Psoas muscle (tissue), 8 donors: ENCODE data around the gene CLMN. TPM values are rescaled to one million over a fixed set of nuclear protein-coding genes. Genes with fewer than 3 reads are reported as not detected.
"Not testable (repeated sequence)": the region's sequence is repeated elsewhere in the genome, so short reads cannot be mapped to it uniquely, and the experiment has no call there.

Source experiments
- ATAC-seq, 4 donors: fragments of 200-7000 bp; cut with Tn5 transposase; one replicate each; pipeline ENCODE4 v1.9.1; 2020; ENCODE audit warnings: moderate library complexity in 3 of 4, mild to moderate bottlenecking in 2 of 4
- DNase-seq, 2 donors: peaks; one replicate each; pipeline ENCODE4 v3.0.0-alpha.2; 2020
- H3K27ac ChIP-seq: fragments of 200-600 bp; one replicate; pipeline ENCODE4 v1.8.0; 2022
- H3K27me3 ChIP-seq, 3 donors: fragments of 200-600 bp in 1 of 3; one replicate each; pipeline versions ENCODE4 v1.6.1 to v1.8.0; 2013 to 2022; ENCODE audit warnings: low read length in 2 of 3, mild to moderate bottlenecking in 2 of 3, moderate library complexity in 1 of 3; ENCODE audit not compliant: insufficient read depth in 3 of 3
- H3K36me3 ChIP-seq, 2 donors: fragments of 200-600 bp in 1 of 2; one replicate each; pipeline versions ENCODE4 v1.6.1 to v1.8.0; 2013 to 2022; ENCODE audit warnings: low read depth in 1 of 2, mild to moderate bottlenecking in 1 of 2, moderate library complexity in 1 of 2; ENCODE audit not compliant: insufficient read depth in 1 of 2
- H3K4me1 ChIP-seq: fragments of 200-600 bp; one replicate; pipeline ENCODE4 v1.8.0; 2022
- H3K4me3 ChIP-seq: fragments of 200-600 bp; one replicate; pipeline ENCODE4 v1.8.0; 2022; ENCODE audit warnings: mild to moderate bottlenecking
- H3K9me3 ChIP-seq: fragments of 200-600 bp; one replicate; pipeline ENCODE4 v1.8.0; 2022
- WGBS, 3 donors: extraction: QIAGEN DNeasy Blood & Tissue Kit; methylation state at CpG; one replicate each; pipeline versions ENCODE4 v1.1.6 to v1.1.7; 2013; 5-methylcytosine and 5-hydroxymethylcytosine counted together
- intact Hi-C, 2 donors: fragments of 100-400 bp; cut with DNase I; formaldehyde crosslinking; loops; one replicate each; pipeline versions ENCODE4 v1.11.0 to v1.14.2; 2022
- polyA plus RNA-seq, 3 donors: library from polyadenylated mRNA; stranded (reverse); fragments of 200-250 nt; gene quantifications; one replicate each; pipeline ENCODE4 v1.2.3, GENCODE V29; 2013
- total RNA-seq, 4 donors: library from RNA; stranded (reverse); fragmentation: NEBNext Ultra II Directional in 2 of 4; extraction: Animal tissue kit (Norgen Biotek cat#: 25700) in 2 of 4; gene quantifications; one replicate each; pipeline versions ENCODE4 v1.2.1 to v1.2.4, GENCODE V29; 2021 to 2023
- TF ChIP-seq, protein P1 (sequence below): fragments of 200-600 bp; IDR thresholded peaks from one replicate; pipeline ENCODE4 v1.8.0; 2022; ENCODE audit warnings: antibody characterized with exemption
- donor health status: healthy with polysubstance abuse.
- donor health status: DM: no; HTN: no; CAD: no; lungs with moderate emphysema.
- donor health status: Bipolar disorder and iron deficiency.
- donor health status: healthy.
- donor health status: DM: yes; HTN: yes; CAD: no.
- donor health status: DM: no; HTN: no; CAD: no.
- donor health status: DM: no; HTN: no; CAD: no.
- donor health status: DM: yes; HTN: yes; CAD: no.

The CLMN gene
- total and polyA plus RNA-seq, 7 donors, result 1.7 to 9.6 (median 3.9) TPM

DNA sequence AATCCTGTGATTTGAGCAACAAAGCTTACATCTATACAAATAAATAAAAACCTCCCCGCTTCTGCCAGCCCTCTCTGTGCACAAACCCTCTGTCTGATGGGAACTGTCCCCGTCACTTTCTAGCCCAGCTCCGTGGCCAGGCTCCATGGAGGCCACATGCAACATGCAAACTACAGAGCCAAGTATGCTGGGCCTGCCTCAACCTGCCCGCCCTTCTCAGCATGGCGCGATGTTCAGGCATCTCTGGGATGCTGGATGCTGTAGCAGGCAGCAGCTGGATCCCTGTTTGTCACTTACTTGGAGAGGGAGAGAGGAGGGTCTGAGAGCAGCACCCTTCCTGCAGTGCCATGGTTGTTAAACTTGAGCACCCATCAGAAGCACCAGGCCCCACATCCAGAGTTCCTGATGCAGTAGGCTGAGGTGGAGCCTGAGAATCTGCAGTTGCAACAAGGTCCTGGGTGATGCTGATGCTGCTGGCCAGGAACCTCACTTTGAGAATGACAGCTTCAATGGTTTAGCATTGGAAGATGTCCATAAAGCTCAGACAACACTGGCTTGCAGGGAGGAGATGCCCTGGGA, 32.4 kb downstream of the CLMN start:
- Histone ChIP-seq H3K4me3 (no peak overlapping the region), H3K36me3 (no peaks in the 10 kb centered on the region), H3K27ac (no peak overlapping the region), H3K27me3 (no peaks in the 10 kb centered on the region), H3K4me1 (peaks cover 23% of the 10 kb centered on the region), H3K9me3 (no peaks in the 10 kb centered on the region)
- ATAC-seq (no peak), DNase-seq (no peak)
- TF ChIP-seq, protein P1, sequence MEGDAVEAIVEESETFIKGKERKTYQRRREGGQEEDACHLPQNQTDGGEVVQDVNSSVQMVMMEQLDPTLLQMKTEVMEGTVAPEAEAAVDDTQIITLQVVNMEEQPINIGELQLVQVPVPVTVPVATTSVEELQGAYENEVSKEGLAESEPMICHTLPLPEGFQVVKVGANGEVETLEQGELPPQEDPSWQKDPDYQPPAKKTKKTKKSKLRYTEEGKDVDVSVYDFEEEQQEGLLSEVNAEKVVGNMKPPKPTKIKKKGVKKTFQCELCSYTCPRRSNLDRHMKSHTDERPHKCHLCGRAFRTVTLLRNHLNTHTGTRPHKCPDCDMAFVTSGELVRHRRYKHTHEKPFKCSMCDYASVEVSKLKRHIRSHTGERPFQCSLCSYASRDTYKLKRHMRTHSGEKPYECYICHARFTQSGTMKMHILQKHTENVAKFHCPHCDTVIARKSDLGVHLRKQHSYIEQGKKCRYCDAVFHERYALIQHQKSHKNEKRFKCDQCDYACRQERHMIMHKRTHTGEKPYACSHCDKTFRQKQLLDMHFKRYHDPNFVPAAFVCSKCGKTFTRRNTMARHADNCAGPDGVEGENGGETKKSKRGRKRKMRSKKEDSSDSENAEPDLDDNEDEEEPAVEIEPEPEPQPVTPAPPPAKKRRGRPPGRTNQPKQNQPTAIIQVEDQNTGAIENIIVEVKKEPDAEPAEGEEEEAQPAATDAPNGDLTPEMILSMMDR, result no peak
- WGBS, 3 donors, result 89 to 92% (median 92%) methylated on average over 6 of the region's 6 CpGs
- intact Hi-C loops, result no loop called here

DNA sequence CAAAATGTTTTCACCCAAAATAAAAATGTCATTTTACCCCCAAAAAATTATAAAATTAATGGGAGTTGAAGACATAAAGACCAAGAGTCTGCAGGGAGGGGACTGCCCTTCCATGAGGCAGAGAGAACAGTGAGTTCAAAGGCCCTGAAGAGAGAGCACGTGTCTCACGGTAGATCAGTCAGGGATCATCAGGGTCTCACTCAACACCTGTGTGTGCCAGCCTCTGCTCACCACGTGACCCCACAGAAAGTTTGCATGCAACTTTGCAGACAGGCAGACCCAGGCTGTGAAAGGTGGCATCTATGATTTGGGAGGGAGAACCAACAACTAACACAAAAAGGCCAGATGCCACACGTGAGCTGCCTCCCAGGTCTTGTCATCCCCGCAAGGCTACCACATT, 33.1 kb downstream of the CLMN start:
- Histone ChIP-seq H3K27me3 (no peaks in the 10 kb centered on the region), H3K36me3 (no peaks in the 10 kb centered on the region), H3K4me3 (no peak overlapping the region), H3K9me3 (no peaks in the 10 kb centered on the region), H3K4me1 (peaks cover 19% of the 10 kb centered on the region), H3K27ac (no peak overlapping the region)
- no peak for DNase-seq
- ATAC-seq, result no peak
- TF ChIP-seq, protein P1, result no peak
- intact Hi-C loops, result no loop called here
- WGBS, 3 donors, result 80 to 93% (median 81%) methylated on average over 5 of the region's 5 CpGs

DNA sequence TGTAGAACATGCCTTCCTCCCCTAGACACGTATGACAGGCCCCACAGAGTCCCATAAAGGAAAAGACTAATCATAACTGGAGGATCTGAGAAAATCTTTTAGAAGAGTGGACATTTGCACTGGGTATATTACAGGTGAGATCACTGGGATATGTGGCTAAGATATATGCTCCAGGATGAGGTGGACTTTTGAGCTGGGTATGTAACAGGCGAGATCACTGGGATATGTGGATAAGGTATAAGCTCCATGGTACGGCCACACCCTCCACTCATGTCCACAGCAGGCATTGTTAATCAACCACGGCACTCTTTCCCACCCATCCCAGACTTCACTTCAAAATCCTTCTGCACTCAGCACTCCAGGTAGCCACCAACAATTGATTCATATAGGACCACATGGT, 34.1 kb downstream of the CLMN start:
- Histone ChIP-seq H3K36me3 (no peaks in the 10 kb centered on the region), H3K4me3 (no peak overlapping the region), H3K27me3 (no peaks in the 10 kb centered on the region), H3K9me3 (no peaks in the 10 kb centered on the region), H3K27ac (no peak overlapping the region), H3K4me1 (peaks cover 8% of the 10 kb centered on the region)
- intact Hi-C loops, result no loop called here
- ATAC-seq (no peak), DNase-seq (no peak)
- WGBS, 3 donors, result 70 to 97% (median 73%) methylated on average over 4 of the region's 4 CpGs
- TF ChIP-seq, protein P1, result no peak

DNA sequence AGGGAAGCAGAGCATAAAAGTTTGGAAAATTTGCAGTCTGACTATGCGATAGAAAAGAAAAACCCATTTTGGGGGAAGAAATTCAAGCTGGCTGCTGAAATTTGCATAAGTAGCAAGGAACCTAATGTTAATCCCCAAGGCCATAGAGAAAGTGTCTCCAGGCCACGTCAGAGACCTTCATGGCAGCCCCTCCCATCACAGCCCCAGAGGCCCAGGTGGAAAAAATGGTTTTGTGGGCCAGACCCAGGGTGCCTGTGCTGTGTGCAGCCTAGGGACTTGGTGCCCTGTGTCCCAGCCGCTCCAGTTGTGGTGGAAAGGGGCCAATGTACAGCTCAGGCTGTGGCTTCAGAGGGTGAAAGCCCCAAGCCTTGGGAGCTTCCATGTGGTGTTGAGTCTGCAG, 35.9 kb downstream of the CLMN start:
- H3K27me3 ChIP-seq, H3K9me3 ChIP-seq, intact Hi-C loops, DNase-seq, H3K27ac ChIP-seq, H3K4me1 ChIP-seq, H3K4me3 ChIP-seq, H3K36me3 ChIP-seq, ATAC-seq: not testable (repeated sequence)
- 87 to 94% (median 94%) methylated on average over 3 of the region's 3 CpGs for WGBS, 3 donors

DNA sequence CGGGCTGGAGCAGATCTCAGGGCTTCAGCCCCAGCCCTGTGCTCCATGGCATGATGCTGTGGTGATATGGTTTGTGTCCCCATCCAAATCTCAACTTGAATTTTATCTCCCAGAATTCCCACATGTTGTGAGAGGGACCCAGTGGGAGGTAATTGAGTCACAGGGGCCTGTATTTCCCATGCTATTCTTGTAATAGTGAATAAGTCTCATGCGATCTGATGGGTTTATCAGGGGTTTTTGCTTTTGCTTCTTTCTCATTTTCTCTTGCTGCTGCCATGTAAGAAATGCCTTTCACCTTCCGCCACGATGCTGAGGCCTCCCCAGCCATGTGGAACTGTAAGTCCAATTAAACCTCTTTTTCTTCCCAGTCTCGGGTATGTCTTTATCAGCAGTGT, 36.7 kb downstream of the CLMN start:
- H3K27ac ChIP-seq, H3K9me3 ChIP-seq, H3K36me3 ChIP-seq, DNase-seq, intact Hi-C loops, ATAC-seq, H3K4me1 ChIP-seq, H3K27me3 ChIP-seq, H3K4me3 ChIP-seq: not testable (repeated sequence)
- WGBS, 3 donors, result 79 to 85% (median 79%) methylated on average over 5 of the region's 5 CpGs

DNA sequence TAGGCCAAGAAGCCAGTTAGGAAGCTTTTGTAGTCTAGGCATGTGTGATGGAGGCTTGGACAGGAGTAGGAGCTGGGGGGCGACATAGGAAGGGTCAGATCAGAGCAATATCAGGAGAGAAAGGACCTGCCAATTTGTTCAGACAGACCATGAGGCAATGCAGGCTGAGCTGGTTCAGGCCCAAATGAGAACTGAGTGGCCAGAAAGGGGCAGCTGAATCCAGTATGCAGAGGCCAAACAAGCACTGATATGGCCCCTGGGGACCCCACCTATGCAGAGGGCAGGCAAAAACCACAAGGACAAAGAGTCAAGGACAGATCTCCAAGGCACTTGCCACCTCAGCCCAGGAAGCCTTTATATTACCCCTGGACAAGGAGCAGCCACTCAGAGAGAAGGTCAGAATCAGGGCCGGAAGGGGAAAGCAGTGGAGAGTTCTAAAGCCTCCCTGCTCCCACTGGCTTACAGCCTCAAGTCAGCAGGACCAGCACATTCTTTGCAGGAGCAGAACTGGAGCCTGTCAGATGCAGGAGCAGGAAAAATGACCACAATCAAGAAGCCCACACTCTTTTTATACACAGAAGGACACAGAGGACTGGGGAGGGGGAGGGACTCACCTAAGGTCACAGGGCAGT, 37.2 kb downstream of the CLMN start:
- Histone ChIP-seq H3K9me3 (no peaks in the 10 kb centered on the region), H3K27me3 (no peaks in the 10 kb centered on the region), H3K36me3 (no peaks in the 10 kb centered on the region), H3K4me1 (no peaks in the 10 kb centered on the region), H3K27ac (no peak overlapping the region), H3K4me3 (no peak overlapping the region)
- TF ChIP-seq, protein P1, result no peak
- DNase-seq (no peak), ATAC-seq (no peak)
- WGBS, 3 donors, result 57 to 80% (median 67%) methylated on average over 2 of the region's 2 CpGs
- intact Hi-C loops, result no loop called here
